ENCODE results near the gene SLC8A1.

Gene SLC8A1

DNA sequence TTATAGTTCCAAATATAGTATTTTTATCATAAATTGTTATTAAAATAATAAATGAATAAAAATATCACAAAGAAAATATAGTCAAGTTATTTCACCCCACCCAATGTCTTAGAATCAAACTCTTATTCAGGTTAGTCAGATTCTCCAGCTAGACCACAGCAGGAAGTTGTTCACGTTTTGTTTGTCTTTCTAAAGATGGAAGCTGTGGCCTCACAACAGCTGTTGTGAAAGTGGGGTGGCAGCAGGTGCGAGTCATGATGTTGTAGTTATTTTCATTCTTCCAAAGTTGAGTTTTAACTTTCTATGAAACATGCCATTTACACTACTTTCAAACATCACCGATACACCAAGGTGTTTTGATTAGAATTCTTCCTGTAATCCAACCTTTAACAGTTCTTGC, 272.9 kb downstream of the SLC8A1 start:
- DNase-seq, result no peak

DNA sequence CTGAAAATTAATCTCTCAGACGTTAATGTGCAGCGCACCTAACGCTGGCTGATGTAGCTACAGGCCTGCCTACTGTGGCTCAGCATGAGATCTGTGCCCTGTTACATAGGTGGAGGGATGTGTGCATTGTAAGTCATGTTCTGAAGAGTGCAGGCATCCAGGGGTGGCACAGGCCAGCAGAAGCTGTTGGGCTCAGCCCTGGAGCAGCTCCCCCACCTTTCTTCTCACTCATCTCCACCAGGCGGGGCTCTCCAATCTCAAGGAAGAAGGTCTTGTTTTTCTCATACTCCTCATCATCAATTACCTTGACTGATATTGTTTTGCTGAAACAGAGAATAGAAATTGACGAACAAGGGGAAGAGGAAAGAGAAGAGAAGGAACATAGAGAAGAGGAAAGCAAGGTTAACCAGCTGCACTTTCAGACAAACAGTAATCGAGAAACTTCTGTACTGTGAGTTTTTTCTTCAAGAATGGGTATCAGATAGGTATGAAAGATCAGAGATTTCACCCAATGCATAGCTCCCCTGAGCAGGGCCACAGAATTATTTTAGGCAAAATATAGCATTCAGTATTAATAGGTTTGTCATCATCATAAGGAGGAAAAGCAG, 273.6 kb downstream of the SLC8A1 start:
- DNase-seq, result no peak

DNA sequence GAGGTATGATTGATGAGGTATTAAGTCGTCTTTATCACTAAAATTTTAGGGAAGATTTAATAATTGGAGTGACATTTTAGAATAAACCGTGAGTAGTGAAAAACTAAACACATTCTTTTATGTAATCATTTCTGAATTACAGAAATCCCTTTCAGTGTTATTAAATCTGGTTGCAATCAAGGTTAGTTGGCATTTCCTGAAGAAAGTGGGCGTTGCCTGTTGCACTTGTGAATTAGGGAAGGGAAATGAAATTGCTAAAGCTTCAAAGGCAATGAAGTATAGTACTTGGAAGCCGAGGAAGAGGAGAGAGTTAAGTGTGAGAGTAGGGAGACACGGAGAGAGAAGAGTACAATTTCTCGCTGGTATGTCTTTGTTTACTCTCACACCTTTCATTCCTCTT, 274.5 kb downstream of the SLC8A1 start:
- DNase-seq, result no peak

DNA sequence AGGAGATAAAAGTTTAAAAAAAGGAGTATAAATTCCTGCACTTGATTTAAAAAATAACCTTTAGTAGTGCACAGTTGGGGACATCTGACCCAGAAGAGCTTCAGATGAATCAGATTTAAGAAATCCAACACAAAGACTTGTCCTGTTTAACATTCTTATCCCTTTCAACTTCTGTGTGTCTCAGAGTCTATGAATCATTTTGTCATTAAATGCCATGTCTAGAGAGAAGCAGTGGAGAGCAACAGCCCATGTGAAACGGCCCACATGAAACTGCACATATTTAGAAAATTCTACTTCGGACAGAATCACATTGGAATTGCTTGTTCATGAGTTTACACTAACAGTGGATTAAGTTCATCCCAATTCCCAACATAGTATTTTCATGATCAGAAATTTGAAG, 278.6 kb downstream of the SLC8A1 start:
- DNase-seq, result no peak

DNA sequence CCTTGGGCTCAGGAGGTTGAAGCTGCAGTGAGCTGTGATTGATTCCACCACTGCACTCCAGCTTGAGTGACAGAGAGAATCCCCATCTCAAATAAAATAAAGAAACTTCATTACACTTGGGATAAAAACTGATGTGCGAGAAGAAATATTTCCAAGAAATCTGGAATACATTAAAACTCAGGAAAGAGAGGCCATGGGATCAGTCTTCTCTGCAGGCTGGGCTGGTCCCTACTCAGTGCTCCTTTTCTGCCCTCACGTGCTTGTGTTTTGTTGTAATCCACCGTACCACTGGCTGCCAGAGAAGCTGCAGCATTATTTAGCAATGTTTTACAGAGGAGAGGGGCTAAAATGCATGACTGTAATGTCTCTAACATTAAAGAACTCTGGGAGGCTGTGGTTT, 282.0 kb downstream of the SLC8A1 start:
- DNase-seq, result no peak

DNA sequence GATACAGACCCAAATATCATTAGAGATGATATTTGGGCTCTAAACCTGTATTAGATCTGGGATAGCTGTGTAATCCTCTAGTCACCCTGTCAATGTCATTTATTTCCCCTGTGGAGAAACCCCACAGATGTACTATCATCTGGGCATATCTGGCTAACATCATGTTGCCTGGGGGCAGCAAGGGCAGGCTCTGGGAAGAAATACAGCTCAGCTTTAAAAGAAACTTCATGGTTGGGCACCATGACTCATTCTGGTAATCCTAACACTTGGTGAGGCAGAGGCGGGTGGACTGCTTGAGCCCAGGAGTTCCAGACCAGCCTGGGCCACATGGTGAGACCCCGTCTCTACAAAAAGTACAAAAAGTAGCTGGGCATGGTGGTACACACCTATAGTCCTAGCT, 282.5 kb downstream of the SLC8A1 start:
- DNase-seq, result no peak

DNA sequence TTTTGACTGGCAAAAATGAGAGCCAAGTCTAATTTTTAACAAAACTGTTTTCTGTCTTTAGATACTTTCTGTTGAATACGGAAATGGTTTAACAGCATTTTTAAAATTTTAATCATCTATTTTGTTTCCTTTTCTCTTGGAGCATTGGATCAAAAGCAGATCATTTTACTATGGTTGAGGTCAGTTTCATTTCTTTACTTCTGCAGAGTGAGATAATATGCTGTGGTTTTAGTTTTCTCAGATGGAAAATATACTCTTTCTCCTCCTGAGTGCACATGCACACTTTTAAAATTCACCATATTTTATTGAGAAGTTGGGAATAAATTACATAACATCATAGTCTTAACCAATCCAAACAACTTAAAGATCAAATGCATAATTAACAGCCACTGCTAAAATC, 283.3 kb downstream of the SLC8A1 start:
- no peak for DNase-seq

DNA sequence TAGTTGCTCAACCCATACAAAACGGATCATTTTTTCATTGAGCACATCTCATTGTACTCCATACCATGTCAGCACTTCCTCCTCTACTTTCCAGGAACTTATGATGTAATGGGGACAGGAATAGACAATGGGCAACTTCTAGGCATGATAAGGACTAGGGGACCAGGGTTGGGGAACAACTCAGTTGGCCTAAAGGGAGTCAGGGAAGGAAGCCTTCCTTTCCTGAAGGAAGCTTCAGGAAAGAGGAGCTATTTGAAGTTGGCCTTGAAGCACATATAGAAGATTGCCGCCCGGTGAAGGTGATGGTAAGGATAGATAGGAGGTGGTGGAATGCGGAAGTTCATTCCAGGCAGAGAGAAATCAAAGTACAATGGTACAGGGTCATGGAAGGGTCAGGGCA, 283.9 kb downstream of the SLC8A1 start:
- no peak for DNase-seq

DNA sequence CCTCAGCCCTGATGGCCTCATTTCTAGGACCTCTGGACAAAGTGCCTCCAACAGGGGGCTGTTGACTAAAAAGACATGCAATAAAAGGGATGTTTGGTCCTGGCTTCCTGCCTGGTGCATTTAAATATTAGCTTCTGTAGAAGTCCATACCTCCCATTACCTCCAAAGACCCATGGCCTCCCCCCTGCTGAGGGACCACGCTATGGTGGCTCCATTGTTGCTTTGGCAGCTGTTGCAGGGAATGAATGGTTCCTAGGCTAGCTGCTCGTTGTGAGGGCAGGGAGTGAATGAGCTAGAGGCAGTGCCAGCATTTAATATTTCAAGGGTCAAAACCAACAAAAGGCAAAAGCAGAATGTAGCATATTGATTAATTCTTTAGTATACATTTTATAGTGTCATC, 285.9 kb downstream of the SLC8A1 start:
- DNase-seq, result no peak

DNA sequence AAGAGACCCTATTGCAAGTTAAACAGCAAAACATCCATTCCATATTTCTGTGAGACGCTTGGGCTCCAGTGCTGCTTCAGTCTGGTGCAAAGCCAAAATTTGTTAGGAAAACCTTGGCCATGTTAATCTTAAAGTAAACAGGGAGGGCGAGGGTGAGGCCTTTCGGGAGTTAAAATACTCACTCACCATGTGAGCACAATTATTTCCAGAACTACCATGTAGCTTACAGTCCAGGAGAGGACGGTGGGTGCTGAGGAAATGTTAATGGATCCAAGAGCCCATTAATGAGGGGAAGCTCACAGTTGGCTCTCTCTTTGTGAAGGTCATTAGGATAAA, 286.4 kb downstream of the SLC8A1 start:
- peak; percentile 13 for DNase-seq

DNA sequence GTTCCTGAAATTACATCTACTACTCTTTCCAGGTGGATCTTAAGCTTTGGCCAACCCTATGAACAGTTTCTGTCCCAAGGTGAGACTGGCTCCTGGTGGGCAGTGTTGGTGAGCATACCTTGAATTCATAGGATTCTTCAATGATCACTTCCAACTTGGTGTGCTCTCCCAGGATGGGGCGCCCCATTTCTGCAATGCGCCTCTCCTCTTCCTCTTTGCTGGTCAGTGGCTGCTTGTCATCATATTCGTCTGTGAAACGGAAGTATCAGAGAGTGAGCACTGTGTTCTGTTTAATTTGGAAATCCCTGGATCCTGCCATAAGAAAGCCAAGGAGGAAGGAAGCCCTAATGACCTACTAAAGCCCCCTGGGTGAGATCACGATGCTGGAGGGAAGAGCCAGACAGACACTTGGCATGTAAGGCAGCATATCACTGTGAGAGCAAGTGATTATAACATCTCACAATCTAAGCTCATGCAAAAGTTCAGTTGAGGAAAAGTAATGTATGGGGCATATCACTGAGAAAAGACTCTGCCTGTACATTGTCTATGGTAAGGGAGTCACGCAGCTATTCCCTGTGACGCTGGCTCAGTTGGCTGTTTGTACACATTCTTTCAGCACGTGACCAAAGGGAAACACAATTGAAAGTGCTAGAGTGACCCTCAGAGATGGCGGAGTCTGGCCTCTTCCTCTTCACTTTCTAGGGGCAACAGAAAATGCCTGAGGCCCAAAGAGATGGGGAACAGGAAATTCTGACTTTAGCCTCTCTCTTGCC, 287.0 kb downstream of the SLC8A1 start:
- DNase-seq, result no peak

DNA sequence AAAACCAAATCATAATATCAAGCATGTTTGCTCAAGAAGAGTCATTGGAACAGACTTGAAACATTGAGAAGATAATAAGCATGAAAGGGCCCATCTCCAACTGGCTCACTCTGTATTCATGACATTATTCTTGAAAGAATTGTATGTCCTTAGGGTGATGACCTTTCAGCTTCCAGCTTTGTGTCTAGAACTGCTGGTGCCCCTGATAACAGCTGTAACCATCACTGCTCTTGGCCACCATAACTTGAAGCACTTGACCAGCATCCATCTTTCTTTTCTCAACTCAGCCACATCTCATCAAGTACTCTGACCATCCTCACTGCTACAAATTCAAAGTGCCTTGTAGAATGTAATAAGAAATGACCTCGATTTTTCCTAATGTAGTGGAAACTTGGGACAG, 289.9 kb downstream of the SLC8A1 start:
- no peak for DNase-seq

DNA sequence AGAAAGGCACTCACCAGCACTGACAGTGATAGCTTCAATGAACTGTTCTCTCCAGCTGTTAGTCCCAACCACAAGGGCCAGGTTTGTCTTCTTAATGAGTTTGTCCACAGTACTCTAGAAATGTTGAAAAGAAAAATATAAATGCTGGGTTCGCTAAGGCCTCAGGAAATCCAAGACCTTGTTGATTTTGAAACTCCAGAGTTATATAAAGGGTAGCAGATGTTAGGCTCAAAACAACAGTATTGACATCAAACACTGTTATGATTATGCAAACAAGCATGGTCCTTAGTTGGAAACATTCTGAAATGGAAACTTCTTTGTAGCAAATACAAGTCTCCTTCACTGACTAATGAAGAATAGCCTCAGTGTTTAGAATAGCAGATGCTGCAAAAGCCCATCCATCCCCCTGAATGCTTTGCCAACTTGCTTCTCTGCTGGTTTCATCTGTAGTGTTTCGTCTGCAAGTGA, 291.1 kb downstream of the SLC8A1 start:
- peak; percentile 18 for DNase-seq

DNA sequence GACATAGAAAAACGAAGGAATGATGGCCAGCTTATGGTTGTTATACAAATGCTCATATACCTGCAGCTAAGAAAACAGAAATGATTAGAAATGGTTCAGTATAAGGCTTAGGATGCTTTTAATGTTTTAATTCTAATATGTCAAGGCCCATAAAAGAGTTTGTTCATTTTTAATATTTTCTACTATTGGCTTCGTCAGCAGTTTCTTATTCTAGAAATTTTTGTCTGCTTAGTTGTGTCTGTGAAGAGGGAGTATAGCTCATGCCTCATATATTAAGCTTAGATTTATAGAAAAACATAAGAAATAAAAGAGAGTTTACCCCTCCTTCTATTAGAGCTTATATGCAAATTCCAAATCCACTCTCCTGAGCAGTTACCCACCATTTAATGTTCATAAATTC, 292.6 kb downstream of the SLC8A1 start:
- no peak for DNase-seq

DNA sequence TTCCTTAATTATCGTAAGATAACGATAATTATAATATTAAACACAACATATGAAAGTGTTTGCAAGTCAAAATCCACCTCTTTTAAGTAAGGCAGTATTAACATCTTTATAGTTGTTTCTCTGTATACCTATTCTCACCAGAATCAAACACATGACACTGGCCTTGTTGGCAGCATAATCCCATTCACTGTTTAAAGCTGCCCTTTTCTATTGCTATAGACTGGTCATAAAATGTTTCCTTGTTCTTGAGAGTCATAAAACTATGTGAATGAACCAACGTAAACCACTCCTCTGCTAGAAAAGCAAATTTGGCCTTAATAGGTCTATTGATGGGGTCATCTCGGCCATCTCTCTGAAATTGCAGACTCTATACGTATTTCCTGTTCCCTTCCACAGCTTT, 293.1 kb downstream of the SLC8A1 start:
- no peak for DNase-seq

DNA sequence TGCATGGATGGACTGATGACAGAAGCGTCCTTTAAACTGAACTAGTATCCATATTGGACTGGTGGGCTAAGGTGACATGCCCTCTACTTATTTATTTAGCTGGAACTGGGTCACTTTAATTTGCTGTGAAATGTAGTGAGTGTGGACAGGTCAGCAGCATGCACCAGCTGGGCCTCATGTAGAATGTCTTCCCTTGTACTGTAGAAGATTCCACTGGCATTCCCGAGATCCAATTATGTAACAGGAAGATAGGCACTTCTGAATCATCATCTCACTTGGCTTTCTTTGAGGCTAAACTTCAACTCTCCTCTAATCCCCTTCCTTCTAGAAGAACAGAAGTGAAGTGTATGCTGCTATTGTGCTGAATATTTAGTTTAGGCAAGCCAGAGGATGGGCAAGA, 296.2 kb downstream of the SLC8A1 start:
- no peak for DNase-seq

DNA sequence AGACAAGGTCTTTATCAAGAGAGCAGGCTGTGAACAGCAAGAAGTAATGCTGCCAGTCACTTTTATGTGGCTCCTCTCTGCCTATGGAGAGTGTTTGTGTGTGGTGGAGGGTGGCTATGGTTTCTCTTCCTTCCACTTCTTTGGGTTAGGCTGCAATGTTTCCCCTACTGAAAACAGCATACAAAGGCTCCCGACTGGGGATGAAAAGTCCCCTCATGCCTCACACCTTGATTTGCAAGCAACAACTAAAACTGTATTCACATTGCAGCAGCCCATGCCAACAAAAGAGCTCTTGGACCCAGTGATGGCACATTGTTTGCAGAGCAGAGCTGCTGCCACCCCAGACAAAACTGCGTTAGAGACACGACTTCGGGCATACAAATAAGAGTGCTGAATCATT, 301.6 kb downstream of the SLC8A1 start:
- DNase-seq, result no peak

DNA sequence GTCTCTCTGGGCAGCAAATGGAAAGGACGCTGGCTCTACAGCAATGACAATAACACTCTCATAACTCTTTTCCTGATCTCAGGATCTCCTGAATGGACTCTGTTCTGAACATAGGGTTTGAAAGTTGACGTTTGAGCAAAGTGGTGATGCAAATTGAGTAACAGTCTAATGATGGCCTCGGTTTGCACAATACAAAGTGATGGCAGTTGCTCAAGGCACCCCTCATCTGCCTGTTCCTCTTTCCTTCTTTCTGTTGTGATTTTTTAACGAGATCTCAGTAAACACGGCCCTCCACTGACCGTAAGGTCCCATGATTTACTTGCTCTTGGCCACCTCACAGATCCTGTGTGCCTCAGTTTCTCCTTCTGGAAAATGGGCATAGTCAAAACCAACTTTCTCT, 303.6 kb downstream of the SLC8A1 start:
- DNase-seq, result no peak

DNA sequence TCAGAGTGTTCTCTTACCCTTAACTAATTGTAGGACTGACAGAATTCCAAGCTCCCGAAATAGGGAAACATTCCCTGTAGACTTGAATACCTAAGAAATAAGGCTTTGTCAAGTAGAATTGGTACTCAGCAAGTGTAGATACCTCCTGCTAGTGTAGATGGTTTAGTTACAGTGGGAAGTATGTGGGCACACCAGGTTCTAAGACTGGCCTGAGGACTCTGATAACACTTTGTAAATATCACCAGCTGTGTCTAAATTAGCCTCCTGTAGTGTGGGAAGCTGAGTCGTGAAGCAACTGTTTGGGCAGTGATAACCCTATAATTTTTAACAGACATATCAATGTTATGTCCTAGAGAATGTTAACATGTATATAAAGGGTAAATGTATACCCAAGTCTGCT, 304.5 kb downstream of the SLC8A1 start:
- DNase-seq, result no peak

DNA sequence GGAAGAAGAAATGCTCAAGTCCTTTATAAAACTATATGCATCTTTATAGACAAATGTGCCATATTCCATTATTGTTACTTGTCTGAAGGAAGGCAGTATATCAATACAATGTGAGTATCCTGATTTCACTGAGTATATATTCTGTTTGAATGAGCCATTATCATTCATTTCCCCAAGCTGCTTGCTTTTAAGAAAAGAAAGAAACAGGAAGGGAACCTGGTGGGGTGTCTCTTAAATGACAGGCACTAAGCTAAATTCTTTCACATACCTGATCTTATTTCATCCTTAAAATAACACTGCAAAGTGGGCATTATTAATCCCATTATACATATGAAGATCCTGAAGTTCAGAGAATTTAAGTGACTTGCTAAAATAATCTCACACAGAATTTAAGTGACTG, 307.9 kb downstream of the SLC8A1 start:
- no peak for DNase-seq

DNA sequence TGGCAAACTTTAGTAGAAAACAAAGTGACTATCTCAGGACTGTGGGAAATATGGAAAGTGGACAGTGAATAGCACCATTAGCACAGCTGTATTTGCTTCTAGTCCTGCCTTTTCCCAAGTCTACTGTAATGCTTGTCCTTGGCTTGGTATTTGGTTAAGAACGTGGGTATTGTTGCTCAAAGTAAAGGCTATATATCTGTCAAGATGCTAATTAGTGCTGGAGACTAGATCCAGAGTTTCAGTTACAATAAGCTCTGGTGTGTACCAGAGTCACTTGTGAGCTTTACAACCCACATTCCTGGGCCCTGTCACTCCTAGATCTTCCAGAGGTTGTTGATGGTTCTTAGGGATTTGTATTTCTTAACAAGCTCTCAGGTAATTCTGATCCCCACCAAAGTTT, 313.6 kb downstream of the SLC8A1 start:
- DNase-seq, result no peak

DNA sequence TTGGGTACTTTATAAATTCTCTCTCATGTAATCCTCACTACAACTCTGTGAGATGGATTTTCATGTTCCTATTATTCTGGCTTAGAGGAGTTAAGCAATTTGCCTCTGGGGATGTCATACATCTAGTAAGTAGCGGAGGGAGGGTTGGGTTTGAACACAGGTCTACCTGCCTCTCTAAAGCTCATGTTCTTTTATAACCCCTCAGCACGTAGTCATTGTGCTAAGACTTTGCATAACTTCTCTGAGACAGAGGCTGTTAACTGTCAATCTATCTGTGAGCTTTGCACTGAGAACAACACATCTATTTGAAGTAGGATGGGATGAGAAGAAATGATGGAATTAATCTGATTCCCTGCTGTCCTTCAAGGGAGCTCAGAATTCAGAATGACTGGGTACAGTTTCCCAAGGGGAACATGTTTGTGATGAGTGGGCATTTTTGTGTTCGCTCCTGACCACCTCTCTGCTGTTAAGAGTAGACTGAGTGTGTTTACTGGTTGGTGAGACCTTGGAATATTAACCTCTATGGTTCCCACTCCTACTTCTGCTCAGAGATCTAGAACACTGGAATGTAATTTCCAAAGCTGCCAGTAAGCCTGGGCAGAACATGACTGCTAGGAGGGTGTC, 320.7 kb downstream of the SLC8A1 start:
- DNase-seq, result no peak

DNA sequence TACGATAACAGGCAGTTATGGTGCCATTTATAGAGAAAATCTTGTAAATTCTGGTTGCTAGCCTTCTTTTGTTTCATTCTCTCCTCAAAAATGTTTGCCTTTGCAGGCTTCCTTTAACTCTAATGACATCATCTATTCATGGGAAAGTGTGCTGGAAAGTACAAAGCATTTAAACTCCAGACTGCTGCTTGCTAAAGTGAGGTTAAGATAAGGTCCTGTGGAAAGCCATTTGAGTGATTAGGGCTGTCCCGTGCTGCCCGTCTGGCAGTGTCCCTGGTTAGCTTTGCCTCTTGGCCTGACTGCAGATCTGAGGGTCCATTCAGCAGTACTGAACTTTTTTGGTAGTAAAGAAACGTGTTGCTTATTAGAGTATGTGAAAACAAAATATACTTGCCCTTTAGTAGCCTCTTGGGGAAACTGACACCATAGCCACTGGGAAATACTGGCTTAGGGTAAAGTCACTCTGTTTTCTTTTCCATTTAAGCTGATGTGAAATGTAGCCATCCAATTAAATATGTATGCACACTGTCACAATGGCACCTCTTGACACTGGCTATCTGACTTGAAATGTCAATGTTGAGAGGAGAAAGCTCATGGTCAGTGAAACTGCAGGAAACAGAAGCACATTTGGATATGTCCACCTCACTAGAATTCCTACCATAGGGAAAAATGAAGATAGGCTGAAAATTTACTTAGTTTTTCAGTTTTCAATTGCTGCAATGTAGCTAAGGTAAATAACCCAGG, 321.5 kb downstream of the SLC8A1 start:
- DNase-seq, result no peak

DNA sequence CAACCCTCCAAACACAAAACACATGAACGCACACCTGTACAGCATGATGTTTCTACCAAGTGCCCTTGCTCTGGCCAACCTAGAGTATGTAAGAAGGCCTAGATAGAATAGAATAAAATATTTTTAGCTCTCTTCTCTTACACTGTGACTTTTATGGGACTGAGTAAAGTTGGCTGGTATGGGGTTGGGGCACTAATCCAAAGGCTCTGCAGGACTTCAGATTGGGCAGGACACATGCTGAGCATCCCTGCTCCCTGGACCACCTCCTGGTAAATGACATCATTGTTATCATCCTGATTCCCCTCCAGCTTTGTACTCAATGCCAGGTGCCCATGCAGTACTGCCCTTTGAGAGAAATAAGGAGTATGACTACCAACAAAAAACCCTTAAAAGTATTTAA, 322.2 kb downstream of the SLC8A1 start:
- no peak for DNase-seq
